Measurements from ENCODE around the gene IER5.

DNA sequence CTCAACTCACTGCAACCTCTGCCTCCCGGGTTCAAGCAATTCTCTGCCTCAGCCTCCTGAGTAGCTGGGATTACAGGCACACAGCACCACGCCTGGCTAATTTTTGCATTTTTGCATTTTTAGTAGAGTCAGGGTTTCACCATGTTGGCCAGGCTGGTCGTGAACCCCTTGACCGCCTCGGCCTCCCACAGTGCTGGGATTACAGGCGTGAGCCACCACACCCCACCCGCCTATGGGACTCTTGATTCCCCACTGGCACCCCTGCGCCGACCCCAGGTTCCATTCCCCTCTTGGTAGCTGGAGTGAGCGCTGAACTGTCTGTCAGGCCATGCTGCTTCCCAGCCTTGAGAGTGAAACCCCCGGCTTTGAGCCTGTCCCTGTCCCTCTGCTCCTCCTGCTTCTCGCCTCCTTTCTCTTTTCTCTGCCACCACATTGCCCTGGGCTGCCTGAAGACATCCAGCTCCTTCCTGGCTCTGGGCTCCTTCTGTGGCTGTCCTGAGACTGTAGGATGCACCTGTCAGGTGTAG is 48.8 kb downstream of the IER5 start:
- no peak for TF ChIP-seq GATA3 (IDR thresholded peaks at IDR 0.05; ENCODE audit: low read depth, low read length)
- TF ChIP-seq GATA2 (IDR thresholded peaks at IDR 0.05; ENCODE audit: low read depth, low read length): no peak
